ENCODE results near the gene DOK7.
A peak's percentile ranks its signal among the peaks of the same experiment; 100 is the strongest.

Gene DOK7

GRCh38 chr4:3475713-3476260, 12.7 kb downstream of the DOK7 start:
- no peak for DNase-seq (ENCODE audit: low spot score)

- no peak for DNase-seq (ENCODE audit: low spot score)
Measured at GRCh38 chr4:3476341-3476747, 13.2 kb downstream of the DOK7 start.

DNA sequence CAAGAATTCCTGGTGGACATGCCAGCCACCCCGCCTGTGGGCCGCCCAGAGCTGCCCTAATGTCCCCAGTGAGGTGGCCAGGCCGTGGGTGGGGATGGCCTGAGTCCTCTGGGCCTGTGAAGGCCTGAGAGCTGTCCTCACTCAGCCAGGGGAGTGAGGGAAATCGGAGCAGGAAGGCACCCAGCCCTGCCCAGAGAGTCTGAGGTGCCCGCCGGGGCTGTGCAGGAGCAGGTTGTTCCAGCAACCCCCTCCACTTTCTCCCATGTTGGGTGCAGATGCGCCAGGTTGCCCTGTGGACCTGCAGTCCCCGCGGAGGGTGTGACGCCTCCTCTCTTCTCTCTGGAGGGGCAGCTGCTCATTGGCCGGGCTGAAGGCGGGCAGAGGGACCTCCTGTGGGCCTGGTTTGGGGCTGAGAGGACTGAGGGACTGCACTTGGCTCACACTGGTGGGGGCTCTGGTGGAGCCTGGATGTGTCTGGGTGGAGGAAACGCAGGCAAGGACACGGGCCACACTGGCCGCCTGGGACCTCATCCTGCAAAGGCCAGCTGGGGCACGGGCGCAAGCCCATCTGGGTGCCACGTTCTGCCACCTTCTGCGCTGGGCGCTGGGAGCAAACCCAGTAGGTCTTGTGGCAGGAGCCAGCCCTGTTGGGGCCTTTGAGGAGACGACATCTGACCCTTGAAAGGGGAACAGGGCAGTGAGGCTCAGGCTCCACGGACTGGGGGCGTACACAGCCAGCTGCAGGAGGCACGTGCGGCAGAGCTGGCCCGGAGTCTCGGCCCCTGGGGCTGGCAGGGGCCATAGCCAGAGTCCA, 14.0 kb downstream of the DOK7 start:
- no peak for DNase-seq (ENCODE audit: low spot score)

DNA sequence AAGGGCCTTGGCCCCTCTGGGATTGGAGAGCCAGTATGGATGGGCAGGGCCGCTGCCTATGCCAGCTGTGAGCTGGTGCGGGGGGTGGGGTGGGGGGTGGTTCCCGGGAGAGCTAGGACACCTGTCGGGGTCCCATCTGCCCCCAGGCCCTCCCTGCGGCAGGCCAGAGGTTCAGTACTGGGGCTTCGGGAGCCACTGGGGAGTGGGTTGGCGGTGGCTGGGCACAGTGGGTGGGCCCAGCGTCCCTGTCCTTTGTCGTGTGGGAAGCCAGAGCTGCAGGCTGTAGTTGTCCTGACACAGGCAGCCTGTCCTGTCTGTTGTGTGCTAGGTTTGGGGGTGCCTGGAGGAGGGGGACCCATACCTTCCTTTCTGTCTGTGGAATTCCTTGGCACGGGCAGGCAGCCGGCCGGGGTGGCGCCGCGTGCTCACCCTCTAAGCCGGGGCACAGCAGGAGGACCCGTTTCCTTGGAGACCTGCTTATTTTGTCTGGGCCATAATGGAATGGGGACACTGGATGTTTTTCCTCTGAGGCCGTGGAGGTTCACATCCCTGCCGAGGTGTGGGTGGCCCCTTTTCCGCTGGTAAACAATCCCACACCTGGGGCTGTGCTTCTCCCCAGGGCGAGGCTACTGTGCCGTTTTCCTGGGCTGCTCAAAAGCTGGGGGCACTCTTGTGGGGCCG, 14.8 kb downstream of the DOK7 start:
- DNase-seq (ENCODE audit: low spot score) = no peak

DNA sequence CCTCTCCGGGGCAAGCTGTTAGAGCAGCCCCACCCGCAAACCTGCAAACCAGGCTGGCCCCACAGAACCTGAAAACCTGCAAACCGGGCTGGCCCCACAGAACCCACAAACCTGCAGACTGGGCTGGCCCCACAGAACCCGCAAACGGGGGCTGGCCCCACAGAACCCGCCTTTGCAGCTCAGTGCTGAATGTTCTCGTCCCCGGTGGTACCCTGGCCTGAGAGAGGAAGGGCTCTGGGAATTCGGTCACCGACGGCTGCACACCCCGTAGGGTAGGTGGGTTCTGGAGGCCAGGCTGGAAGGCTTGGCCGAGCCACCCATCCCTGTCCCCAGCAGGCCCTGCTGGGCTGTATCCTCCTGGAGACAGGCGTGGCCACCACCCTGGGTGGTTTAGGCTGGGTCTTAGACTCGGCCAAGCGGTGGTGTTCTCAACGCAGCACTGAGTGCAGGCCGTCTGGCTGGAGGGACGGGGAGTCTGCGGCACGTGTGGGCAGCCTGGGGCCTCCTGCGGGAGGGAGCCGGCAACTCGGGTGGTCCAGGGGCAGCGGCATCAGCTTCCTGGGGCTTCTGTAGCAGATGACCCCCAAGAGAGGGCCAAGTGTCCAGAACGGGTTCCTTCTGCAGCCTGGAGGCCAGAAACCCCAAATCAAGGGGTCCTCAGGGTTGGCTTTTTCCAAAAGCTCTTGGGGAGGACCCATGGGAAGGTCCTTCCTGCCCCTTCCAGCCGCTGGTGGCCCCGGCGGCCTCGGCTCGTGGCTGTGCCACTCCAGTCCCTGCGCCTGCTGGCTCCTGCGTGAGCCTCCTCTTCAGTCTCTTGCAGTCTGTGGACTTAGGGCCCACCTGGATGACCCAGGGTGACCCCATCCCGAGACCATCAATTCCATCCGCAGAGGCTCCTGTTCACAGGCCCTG, 15.6 kb downstream of the DOK7 start:
- no peak for DNase-seq (ENCODE audit: low spot score)

- DNase-seq (ENCODE audit: low spot score) = no peak
Measured at GRCh38 chr4:3479358-3480101, 16.4 kb downstream of the DOK7 start.

DNA sequence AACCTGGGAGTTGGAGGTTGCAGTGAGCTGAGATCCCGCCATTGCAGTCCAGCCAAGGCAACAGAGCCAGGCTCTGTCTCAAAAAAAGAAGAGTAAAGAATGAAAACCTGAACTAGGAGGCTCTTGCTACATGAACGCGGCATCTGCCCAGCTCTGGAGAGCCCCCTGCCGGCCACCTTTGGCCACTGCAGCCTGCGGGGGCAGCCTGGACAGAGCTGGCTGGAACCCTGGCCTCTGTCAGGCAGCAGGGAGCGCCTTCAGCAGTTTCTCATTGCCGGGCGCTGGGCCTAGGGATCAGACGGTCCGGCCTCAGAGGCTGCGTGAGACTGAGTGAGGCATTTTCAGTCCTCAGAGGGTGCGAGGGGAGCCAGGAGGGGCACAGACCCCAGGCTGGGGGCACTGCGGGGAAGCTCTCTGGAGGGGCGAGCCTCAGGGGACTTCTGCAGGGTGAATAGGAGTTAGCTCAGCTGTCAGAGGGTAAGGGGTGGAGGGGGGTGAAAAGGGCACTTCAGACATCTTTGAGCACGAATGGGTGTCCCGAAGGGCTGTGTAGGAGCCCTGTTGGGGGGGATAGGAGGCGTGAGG, 17.5 kb downstream of the DOK7 start:
- peak; percentile 80 for DNase-seq (ENCODE audit: low spot score)

- DNase-seq (ENCODE audit: low spot score) = no peak
Measured at GRCh38 chr4:3481113-3481531, 18.0 kb downstream of the DOK7 start.

- no peak for DNase-seq (ENCODE audit: low spot score)
Measured at GRCh38 chr4:3481783-3482393, 18.8 kb downstream of the DOK7 start.

DNA sequence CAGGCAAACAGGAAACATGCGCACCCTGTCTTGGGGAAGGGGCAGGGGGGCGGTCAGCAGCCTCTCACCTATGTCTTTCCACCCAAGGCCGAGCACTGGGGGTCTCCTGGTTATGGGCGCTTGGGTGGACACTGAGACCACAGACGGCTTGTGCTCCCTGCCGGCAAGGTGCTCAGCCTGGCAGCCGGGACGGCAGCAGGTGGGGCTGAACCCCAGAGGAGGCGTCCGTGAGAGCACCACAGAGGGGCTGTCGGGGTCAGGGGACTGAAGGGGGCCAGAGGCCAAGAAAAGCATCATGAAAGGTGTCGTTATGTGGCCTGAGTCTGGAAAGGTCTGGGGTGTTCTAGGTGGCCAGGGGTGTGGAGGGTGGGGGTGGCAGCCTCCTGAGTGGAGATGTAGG, 19.6 kb downstream of the DOK7 start:
- DNase-seq (ENCODE audit: low spot score) = no peak

- no peak for DNase-seq (ENCODE audit: low spot score)
Measured at GRCh38 chr4:3483471-3483921, 20.4 kb downstream of the DOK7 start.

- DNase-seq (ENCODE audit: low spot score) = peak; percentile 83
Measured at GRCh38 chr4:3484057-3484973, 21.2 kb downstream of the DOK7 start.

DNA sequence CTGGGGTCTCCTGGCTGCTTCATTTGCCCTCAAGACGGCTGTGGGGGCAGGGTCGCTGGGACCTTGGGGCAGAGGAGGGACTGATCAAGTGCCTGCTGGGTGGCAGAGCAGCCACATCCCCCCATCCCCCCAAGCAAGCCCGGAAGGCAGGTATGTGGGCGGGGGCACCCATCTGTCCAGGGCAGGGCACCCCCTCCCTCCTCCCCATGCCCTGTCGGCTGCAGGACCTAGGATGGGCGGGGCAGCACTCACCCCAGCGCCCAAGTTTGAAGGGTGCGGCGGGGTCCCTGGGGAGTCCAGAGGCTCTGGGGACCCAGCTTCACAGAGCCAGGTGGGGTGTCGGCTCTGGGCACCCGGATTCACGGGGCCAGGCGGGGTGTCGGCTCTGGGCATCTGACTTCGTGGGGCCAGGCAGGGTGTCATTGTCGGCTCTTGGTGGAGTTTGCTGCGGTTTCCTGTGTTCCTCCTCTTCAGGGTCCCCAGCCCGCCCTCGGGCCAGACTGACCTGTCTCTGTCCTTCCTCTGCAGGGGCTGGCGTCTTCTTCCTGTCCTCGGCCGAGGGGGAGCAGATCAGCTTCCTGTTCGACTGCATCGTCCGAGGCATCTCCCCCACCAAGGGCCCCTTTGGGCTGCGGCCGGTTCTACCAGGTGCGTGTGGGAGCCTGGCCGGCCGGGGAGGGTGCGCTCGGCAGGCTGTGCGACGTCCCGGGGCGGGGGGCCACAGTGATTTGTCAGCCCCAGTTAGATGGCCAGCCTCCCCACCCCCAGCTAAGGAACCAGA, 22.1 kb downstream of the DOK7 start:
- DNase-seq (ENCODE audit: low spot score) = peak; percentile 85

DNA sequence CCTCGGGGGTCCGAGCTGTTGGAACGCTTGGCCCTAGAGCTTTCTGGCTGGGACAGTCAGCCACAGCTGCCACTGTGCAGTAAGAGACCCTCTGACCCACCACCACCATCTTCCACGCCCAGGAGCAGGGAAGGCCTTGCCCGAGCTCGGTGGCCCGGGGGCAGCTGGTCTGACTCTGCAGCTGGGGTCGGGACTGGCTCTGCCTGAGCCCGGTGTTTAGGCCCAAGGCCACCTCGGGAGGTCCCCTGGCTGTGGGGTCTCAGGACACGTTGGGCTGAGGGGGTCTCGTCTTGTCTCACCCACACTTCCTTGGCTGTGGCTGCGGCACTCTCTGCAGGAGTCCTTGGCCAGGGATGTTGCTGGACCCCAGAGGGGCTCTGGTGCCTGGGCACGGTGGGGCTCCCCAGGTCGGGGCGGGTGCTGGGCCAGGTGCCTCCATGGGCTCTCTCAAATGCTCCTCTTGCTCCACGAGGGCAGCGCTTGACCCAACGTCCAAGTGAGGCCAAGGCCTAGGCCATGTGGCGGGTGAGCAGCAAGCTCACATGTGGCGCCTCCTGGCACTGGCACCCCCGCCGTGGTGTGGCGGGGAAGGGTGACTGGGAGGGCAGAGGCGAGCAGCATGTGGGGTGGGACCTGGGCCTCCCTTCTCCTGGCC, 22.9 kb downstream of the DOK7 start:
- DNase-seq (ENCODE audit: low spot score) = no peak

GRCh38 chr4:3486541-3487540, 23.7 kb downstream of the DOK7 start:
- no peak for DNase-seq (ENCODE audit: low spot score)

DNA sequence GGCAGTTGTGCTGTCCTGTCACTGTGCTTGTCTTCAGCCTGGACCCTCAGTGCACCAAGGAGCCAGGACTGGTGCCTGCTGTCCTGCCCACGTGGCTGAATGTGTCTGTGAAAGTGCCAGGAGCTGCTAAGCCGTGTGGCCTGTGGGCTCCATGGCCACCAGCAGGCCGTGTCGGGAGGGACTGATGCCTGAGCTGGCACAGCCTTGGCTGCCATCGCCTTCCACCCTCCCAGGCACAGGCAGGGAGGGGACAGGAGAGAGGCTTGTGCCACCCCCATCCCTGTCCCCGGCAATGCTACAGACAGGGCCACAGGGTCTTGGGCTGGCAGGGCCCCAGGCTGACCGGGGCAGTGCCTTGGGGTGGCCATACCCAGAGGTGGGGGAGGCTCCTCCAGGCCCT, 24.8 kb downstream of the DOK7 start:
- DNase-seq (ENCODE audit: low spot score) = no peak

DNA sequence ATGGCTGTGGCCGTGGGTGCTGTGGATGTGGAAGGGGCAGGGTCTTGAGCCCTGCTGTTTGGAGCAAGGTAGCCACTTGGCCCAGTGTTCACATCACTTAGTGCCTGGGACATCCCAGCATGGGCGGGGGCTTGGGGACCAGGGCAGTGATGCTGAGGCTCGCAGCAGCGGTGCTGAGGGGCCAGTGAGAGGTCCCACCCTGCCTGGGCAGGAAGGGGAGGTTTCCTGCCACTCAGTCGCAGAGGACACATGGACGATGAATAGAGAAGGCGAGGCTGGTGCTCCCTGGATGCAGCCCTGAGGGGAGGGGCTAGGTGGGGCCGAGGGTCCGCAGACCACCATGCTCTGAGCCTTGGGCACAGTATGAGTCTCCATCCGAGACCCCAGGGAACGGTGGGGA, 25.7 kb downstream of the DOK7 start:
- DNase-seq (ENCODE audit: low spot score) = no peak
